NCI-H510A (cell line): ENCODE measurements around the gene ACOX3.

Experiments used
- DNase-seq: peaks from one replicate; lab custom pipeline; 2025; lab: John Stamatoyannopoulos, UW

The ACOX3 gene

GRCh38 chr4:8336412-8337075, 104.0 kb downstream of the ACOX3 start:
- no peak for DNase-seq

DNA sequence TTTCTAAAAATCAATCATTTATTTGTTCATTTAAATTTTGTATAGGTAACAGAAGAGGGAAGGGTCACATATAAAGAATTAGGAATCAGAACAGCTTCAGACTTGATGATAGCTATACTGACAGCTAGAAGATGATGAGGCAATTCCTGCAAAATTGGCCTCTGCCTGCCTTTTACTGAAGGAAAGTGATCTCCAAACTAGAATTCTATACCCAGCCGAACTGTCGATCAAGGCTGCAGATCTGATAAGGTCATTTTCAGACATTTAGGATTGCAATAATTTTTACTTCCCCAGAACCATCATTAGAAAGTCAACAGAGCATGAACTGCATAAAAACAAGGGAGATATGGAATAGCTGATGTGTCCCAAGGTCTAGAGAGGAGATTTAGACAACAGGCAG, 104.7 kb downstream of the ACOX3 start:
- no peak for DNase-seq

DNA sequence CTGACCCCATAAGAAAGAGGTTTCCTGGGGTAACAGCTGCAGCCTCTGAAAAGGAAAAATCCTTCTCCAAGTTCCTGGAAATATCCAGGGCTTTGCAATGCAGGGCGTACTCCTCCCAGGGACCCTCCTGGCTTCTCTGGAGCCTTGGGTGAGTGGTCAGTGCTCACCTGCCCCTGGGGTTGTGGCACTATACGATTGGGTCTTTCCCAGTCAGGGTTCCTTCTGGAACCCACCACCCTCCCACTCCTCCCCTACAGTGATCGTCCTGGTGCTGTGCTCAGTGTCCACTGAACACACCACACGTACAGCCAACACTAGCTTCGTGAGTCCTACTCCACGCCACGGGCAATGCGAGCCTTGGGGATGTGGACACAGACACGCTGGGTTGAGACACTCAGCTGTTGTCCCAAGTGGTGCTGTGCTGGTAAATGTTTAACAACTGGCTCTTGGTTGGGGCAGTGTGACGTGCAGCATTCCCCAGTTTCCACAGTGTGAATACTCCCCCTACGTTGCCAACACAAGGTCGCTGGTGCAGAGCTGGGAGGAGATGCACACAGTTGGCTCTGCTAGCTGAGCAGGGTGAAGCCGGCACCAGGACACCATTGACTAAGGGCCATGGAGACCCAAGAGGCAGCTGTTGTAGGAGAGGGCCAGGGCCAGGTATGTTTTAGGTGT, 105.6 kb downstream of the ACOX3 start:
- DNase-seq, result no peak

DNA sequence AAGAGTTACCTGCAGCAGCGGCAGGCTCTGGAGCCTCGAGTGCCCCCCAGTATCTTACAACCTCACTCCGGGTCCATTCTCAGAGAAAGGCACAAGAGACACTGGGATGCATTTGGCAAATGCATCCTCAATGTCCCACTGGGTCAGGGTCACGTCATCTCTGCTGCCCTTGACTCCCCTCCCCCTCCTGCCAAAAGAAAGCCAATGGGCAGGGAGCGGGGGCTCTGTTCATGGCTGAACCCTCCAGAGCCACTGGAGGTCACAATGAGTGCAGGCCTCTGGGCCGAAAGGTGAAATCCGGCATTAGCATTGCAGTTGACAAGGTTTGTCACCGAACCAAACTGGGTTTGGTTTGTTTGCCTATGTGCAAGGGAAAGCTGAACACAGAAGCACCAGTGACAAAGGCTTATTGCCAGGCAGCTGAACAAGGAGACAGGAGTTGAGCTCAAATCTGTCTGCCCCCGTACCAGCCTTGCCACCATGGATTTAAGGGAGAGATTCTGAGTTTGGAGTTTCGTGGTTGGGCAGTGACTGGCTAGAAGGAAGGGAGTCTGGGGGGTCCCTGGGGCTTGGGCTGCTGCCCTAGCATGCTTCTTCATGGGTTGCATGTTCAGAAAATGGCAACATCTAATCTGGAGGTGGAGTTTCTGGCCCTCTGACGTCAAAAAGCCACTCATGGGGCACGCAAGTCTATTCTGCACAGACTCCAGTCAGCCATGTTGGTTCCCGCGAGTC, 106.6 kb downstream of the ACOX3 start:
- no peak for DNase-seq

GRCh38 chr4:8332891-8333331, 107.6 kb downstream of the ACOX3 start:
- no peak for DNase-seq

DNA sequence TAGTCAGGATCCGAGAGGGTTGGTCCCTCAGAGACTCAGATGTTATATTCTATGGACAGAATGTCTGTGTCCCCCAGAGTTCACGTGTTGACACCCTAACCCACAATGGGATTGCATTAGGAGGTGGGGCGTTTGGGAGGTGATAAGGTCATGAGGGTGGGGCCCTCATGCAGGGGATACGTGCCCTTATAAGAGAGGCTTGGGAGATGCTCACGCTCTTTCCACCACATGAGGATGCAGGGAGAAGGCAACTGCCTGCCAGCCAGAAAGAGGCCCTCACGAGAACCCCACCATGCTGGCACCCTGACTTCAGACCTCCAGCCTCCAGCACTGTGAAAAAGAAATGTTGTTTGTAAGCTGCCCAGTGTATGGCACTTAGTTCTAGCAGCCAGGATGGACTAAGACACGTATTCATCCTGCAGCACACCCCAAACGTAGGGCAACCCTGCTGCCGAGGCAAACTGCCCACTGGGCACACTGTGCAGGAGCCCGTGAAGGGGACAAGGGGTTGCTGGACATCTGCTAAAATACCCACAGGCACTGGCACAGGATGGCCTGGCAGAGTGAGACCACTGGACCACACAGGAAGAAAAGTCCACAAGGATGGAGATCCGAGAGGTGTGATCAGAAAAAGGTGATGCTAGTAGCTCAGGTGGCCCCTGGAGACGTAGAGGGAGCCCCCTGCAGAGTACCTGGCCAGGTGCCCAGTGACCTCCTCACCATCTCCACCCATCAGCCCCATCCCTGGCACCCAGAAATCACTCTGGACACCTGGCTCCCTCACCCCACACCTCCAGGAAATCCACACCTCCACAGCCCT, 108.3 kb downstream of the ACOX3 start:
- DNase-seq, result no peak

GRCh38 chr4:8331575-8331955, 109.0 kb downstream of the ACOX3 start:
- no peak for DNase-seq

- no peak for DNase-seq
Measured at GRCh38 chr4:8330821-8331574, 109.5 kb downstream of the ACOX3 start.

- DNase-seq, result no peak
Measured at GRCh38 chr4:8329859-8330761, 110.4 kb downstream of the ACOX3 start.

DNA sequence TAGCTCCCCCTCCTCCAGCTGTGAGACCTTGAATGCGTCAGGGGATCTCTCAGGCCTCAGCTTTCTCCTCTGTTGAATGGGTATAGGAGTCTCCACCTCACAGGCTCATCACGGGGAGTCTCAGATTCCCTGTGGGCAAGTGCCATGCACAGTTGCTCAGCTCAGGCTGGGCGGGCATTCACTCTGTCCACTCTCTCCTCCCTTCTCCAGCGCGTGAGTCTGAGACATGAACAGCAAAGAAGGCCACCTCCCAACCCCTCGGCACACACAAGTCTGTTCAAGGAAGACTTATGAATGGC, 111.0 kb downstream of the ACOX3 start:
- no peak for DNase-seq

GRCh38 chr4:8328866-8329559, 111.5 kb downstream of the ACOX3 start:
- no peak for DNase-seq

DNA sequence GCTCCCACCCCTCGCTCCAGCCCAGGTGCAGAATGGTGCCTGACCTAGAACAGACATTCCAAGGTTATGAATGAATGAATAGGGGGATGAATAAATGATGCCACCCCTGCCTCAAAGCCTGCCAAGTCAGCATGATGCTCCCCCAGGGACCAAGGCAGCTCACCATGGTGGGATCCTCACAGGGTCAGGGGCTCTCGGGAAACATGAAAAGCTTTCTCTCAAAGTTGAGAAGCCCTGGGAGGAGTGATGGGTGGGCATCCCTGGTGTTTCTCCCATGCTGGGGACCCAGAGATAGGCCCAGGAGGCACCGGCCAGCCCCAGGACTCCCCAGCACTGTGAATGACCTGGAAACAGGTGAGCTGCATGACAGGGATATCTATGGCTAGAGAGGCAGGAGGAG, 112.1 kb downstream of the ACOX3 start:
- DNase-seq, result no peak

- DNase-seq, result no peak
Measured at GRCh38 chr4:8326206-8326605, 114.3 kb downstream of the ACOX3 start.

GRCh38 chr4:8325291-8325973, 115.1 kb downstream of the ACOX3 start:
- DNase-seq, result no peak

GRCh38 chr4:8324640-8325239, 115.8 kb downstream of the ACOX3 start:
- no peak for DNase-seq

DNA sequence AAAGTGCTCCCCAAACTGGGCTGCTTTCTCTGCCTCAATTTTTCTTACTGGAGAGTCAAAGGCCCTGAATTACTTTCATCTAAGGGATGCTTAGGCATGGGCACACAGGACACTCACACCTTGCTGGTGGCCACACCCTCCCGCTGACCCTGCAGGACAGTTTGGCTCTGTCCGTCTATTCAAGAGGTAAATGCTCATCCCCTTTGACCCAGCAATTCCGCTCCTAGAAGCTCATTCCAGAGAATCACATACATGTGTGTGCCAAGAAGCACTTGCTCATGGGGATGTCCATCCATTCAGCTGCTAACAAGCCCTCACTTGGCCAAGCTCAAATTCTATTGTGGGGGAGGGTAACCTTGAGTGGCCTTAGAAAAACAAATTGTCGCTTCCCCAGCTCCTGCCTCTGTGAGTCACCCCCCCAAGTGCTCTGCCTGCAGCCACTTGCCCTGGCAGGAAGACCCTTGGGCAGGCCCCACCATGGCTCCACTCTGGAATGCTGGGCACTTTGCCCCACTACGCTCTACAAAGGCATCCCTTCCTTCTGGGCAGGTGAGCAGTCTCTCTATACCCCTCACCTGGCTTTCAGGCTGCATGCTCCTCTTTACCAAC, 116.5 kb downstream of the ACOX3 start:
- no peak for DNase-seq

- DNase-seq, result no peak
Measured at GRCh38 chr4:8322794-8323704, 117.5 kb downstream of the ACOX3 start.

DNA sequence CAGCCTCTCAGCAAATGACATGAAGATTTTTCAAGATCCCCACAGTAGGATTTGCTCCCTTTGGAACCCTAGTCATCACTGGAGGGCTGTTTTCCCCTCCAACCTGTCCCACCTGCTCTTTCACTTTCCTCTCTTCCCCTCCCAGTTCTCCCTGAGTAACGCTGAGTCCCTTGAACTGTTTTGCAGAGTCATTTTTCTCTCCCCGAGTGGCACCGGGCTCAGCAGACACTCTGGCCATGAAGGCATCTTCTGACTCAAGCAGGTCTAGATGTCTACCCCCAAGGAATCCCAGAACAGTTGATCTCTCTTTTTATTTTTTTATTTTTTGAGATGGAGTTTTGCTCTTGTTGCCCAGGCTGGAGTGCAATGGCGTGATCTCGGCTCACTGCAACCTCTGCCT, 118.8 kb downstream of the ACOX3 start:
- no peak for DNase-seq
